Fibroblast of skin of scalp (primary cell): ENCODE results near the gene SLC44A5.
"Not testable (repeated sequence)": the region's sequence is repeated elsewhere in the genome, so short reads cannot be mapped to it uniquely, and the experiment has no call there.

ENCODE experiments used
- DNase-seq: peaks from one replicate; pipeline ENCODE4 v3.0.0-alpha.2; 2013

Gene SLC44A5

GRCh38 chr1:75444220-75444619, 166.7 kb downstream of the SLC44A5 start:
- no peak for DNase-seq

- no peak for DNase-seq
Observed at GRCh38 chr1:75440274-75440673, 170.6 kb downstream of the SLC44A5 start.

- no peak for DNase-seq
Observed at GRCh38 chr1:75438355-75438754, 172.6 kb downstream of the SLC44A5 start.

DNA sequence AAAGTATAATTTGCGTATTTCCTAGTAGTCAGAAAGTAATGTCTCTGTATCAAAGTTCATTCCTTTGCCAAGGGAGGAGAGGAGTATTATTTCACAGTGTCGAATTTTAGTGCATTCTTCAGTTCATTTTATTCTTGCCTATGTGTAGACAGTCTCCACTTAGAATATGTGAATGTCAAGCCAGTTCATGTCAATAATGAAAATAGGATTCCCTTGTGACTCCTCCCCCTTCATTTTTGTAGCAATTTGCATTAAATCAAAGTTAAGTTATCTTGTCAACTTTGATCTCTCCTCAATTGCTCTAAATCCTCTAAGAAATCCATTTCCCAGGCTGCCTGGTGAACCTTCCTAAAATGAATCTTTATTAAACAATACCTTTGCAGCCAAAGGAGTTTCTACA, 179.1 kb downstream of the SLC44A5 start:
- DNase-seq, result no peak

GRCh38 chr1:75430526-75430925, 180.4 kb downstream of the SLC44A5 start:
- DNase-seq, result no peak

GRCh38 chr1:75426688-75427087, 184.2 kb downstream of the SLC44A5 start:
- DNase-seq, result no peak

GRCh38 chr1:75425001-75425650, 185.8 kb downstream of the SLC44A5 start:
- no peak for DNase-seq

DNA sequence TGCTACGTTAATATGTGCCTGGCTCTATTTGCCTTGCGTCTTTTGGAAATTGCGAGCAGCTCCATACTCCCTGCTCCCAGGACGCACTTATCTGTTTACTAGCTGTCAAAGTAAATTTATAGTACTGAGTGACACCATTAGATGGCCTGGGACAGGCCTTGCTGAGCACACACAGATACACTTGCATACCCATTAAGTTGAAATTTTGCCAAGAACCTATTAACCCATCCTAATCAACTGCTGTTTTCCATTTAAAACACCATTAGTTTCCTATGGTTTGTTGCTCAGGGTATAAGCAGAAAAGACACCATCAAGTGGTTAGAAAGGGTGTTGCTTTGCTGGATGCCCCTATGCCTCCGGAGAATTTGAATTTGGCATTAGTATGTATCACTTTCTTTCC, 187.3 kb downstream of the SLC44A5 start:
- DNase-seq, result no peak

DNA sequence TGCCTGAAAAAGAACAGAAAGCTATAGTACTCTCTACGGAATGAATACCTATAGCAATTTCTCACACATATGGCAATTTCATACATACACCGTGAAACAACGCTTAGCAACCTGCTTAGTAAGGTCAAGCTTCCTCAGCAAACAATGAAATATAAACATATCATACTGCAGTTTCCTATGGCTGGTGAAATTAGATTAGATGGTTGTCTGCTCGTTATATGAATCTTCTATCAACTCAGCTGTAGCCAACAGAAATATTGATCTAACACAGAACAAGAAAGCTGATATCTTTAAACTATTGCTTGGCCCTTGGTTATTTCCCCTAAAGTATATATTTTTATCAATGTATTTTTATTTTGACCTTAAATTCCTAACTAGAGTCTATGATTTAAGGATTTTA, 187.8 kb downstream of the SLC44A5 start:
- DNase-seq, result no peak

DNA sequence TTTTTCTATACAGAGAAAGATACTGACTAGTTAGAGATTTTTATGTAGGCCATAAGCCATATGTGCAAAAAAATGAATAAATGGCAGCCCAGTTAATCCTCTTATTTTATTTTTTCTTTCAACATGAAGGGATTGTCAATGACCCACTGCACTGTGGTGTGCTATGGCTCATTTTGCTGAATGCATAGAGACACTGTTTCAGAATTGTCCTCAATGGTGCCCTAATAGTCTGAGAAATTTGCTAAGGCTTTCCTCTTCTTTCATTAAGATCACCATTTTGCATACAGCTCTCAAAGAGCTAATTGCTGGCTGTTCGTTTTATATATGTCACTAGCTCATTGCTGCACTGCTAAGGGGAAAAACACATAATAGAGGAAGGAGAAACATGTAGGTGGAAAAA, 189.5 kb downstream of the SLC44A5 start:
- no peak for DNase-seq

- no peak for DNase-seq
Observed at GRCh38 chr1:75415187-75415586, 195.7 kb downstream of the SLC44A5 start.

- no peak for DNase-seq
Observed at GRCh38 chr1:75412616-75413015, 198.3 kb downstream of the SLC44A5 start.

DNA sequence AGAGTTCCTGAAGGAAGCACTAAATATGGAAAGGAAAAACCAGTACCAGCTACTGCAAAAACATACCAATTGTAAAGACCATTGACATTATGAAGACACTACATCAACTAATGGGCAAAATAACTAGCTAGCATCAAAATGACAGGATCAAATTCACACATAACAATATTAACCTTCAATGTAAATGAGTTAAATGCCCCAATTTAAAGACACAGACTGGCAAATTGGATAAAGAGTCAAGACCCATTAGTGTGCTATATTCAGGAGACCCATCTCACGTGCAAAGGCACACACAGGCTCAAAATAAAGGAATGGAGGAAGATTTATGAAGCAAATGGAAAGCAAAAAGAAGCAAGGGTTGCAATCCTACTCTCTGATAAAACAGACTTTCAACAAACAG, 206.2 kb downstream of the SLC44A5 start:
- DNase-seq, result not testable (repeated sequence)

GRCh38 chr1:75403147-75403646, 207.7 kb downstream of the SLC44A5 start:
- DNase-seq, result not testable (repeated sequence)

- DNase-seq, result no peak
Observed at GRCh38 chr1:75400716-75401115, 210.2 kb downstream of the SLC44A5 start.

- DNase-seq, result no peak
Observed at GRCh38 chr1:75396745-75397144, 214.2 kb downstream of the SLC44A5 start.

- DNase-seq, result no peak
Observed at GRCh38 chr1:75396260-75396659, 214.7 kb downstream of the SLC44A5 start.

DNA sequence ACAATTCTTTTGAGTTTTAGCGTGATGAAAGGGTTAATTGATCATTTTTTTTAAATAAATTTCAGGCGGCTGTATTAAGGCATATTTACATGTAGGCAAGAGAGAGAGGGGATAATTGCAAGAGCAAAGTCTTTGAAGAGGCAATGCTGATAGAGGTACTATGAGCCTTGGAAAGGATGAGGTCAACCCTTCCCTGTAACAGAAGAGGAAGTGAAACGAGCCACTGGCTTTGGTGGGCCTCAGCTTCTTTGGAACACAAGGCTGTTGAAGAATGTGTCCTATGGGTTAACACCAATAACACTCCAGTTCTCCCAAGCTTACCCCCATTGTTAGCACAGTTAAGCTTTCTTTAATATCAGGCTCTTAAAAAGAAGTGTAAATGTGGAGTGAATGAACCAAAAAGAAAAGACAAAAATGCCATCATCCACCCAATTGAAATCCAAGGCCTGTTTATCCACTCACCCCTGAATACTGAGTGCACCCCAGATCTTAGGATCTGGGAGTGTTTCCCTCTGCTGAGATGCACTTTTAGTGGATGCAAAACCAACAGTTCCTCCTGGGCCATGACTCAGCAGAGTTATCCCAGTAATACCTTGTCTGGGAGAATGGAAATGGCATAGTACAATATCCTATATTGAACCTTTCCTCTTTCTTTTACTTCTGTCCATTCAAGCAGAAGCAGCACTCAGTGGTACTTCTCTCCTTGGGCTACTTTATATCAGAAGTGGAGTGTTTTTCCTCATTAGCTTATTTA, 216.4 kb downstream of the SLC44A5 start:
- no peak for DNase-seq

DNA sequence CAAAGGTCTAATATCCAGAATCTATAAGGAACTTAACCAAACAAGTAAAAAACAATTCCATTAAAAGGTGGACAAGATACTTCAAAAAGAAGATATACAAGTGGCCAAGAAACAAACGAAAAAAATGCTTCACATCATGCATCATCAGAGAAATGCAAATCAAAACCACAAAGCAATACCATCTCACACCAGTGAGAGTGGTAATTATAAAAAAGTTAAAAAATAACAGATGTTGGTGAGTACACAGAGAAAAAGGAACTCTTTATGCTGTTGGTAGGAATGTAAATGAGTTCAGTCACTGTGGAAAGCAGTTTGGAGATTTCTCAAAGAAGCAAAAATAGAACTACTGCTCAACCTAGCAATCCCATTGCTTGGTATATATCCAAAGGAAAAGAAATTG, 218.6 kb downstream of the SLC44A5 start:
- no peak for DNase-seq

DNA sequence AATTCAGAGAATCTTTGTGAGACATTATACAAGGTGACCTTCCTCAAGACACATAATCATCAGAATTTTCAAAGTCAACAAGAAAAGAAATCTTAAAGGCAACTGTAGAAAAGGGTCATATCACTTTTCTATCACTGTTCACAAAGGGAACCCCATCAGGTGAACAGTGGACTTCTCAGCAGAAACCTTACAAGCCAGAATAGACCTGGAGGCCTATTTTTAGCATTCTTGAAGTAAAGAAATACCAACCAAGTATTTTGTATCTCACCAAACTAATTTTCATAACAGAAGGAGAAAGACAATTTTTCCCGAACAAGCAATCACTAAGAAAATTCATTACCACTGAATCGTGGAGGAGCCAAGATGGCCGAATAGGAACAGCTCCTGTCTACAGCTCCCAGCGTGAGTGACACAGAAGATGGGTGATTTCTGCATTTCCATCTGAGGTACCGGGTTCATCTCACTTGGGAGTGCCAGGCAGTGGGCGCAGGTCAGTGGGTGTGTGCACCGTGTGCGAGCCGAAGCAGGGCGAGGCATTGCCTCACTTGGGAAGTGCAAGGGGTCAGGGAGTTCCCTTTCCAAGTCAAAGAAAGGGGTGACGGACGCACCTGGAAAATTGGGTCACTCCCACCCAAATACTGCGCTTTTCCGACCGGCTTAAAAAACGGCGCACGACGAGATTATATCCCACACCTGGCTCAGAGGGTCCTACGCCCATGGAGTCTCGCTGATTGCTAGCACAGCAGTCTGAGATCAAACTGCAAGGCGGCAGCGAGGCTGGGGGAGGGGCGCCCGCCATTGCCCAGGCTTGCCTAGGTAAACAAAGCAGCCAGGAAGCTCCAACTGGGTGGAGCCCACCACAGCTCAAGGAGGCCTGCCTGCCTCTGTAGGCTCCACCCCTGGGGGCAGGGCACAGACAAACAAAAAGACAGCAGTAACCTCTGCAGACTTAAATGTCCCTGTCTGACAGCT, 235.2 kb downstream of the SLC44A5 start:
- DNase-seq, result not testable (repeated sequence)

DNA sequence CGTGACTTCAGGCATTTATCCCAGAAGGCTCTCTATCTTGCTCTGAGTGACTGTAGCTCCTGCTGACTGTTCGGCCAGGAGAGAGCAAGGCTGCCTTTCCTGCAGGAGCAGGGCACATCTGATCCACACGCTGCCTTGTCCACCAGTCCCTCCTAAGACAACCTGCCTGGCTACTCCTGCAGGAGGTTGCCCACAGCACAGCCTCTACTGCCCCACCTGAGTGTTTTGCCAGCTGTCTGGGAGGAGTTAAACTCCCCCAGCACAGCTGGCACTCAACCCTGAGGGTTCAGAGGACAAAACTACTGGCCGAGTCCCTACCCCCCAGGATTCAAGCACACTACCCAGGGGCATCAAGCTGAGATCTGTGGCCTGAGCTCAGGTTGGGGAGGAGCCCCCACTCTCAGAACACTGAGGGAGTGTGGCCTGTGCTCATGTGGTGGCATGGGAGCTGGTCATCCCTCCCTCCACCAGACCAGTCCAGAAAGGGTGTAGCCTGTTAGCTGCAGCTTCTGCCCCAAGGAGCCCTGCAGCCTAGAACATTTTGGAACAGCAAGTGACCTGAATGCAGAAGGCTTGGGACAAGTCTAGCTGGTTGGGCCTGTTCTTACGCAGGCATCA, 237.3 kb downstream of the SLC44A5 start:
- no peak for DNase-seq

DNA sequence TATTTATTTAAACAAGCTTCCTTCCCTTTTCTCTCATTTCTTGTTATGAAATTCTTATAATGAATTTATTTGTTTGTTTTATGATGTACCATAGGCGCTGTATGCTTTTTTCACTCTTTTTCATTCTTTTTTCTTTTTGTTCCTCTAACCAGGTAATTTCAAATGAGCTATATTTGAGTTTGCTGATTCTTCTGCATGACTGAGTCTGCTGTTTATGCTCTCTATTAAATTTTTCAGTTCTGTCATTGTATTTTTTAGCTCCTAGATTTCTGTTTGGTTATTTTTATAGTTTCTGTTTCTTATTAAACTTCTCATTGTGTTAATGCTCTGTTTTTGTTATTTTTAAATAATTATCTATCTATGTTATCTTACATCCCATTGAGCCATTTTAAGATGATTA, 244.3 kb downstream of the SLC44A5 start:
- DNase-seq, result no peak

- DNase-seq, result no peak
Observed at GRCh38 chr1:75361260-75361659, 249.7 kb downstream of the SLC44A5 start.
